Measurements from ENCODE around the gene PGLYRP3.

The PGLYRP3 gene, protein sequence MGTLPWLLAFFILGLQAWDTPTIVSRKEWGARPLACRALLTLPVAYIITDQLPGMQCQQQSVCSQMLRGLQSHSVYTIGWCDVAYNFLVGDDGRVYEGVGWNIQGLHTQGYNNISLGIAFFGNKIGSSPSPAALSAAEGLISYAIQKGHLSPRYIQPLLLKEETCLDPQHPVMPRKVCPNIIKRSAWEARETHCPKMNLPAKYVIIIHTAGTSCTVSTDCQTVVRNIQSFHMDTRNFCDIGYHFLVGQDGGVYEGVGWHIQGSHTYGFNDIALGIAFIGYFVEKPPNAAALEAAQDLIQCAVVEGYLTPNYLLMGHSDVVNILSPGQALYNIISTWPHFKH

GRCh38 chr1:153312570-153313186, at the start of gene PGLYRP3:
Gene PGLYRP3, minus strand, starts transcription at chr1:153312952. Its CDS starts 2,287 bp downstream, at chr1:153310665.
- DNase-seq (ENCODE audit: low read depth) = no peak

GRCh38 chr1:153362187-153362775, 49.5 kb upstream of the PGLYRP3 start:
- DNase-seq (ENCODE audit: low read depth) = no peak

- no peak for DNase-seq (ENCODE audit: low read depth)
Measured at GRCh38 chr1:153361480-153362109, 48.8 kb upstream of the PGLYRP3 start.

DNA sequence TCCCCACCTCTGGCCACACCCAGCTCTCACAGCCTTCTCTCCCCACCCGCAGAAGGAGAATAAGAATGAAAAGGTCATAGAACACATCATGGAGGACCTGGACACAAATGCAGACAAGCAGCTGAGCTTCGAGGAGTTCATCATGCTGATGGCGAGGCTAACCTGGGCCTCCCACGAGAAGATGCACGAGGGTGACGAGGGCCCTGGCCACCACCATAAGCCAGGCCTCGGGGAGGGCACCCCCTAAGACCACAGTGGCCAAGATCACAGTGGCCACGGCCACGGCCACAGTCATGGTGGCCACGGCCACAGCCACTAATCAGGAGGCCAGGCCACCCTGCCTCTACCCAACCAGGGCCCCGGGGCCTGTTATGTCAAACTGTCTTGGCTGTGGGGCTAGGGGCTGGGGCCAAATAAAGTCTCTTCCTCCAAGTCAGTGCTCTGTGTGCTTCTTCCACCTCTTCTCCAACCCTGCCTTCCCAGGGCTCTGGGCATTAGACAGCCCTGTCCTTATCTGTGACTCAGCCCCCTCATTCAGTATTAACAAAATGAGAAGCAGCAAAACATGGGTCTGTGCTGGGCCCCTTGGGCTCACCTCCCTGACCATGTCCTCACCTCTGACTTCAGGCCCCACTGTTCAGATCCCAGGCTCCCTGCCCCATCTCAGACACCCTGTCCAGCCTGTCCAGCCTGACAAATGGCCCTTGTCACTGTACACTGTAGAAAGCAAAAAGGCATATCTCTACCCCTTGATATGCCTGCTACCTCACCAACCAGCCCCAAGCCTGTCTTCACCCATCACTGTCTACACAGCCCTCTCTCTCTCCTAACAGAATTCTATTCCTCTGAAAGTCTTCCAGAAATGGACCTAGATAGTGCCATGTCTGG, 48.1 kb upstream of the PGLYRP3 start:
- DNase-seq (ENCODE audit: low read depth) = no peak

- no peak for DNase-seq (ENCODE audit: low read depth)
Measured at GRCh38 chr1:153360190-153360589, 47.4 kb upstream of the PGLYRP3 start.

GRCh38 chr1:153359241-153359640, 46.5 kb upstream of the PGLYRP3 start:
- DNase-seq (ENCODE audit: low read depth) = no peak

DNA sequence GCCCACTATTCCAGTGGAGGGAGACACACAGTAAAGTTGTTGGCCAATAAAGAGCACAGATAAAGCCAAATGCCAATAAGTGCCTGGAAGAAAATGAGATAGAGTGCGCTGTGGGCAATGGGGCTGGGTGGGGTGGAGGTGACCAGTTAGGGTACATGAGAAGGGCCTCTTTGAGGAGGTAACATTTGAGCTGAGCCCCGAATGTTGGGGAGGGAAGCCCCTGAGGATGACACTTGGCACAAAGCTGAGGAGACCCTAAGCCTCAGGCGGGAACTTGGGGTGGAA, 45.9 kb upstream of the PGLYRP3 start:
- DNase-seq (ENCODE audit: low read depth) = no peak

DNA sequence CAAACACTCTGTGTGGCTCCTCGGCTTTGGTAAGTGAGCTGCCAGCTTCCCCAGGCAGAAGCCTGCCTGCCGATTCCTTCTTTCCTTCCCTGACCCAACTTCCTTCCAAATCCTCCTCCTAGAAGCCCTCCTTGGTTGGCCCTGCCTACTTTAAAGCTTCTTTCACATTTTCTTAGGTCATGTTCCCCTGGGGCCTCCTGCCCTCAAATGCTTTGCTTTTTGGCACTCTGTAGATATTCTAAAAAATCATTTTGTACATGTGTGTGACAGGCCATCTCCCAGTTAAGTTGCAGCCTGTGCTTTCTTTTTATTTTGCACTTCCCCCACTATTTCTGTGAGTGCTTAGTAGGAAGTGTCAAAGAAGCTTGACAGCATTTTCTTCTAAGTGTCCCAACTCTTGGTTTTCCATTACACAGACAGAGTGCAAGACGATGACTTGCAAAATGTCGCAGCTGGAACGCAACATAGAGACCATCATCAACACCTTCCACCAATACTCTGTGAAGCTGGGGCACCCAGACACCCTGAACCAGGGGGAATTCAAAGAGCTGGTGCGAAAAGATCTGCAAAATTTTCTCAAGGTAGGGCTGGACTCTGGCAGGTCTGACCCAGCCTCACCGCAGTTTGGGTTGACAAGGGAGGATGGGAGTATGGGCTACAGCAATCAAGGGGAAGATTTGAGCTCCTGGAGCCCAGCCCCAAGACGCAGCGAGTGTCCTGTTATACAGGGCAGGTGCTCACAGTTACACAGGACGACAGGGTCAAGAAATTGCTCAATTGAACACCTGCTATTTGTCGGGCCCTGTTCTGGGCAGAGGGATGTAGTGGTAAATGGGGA, 45.3 kb upstream of the PGLYRP3 start, which contains the start of gene S100A9:
S100A9 (plus strand) TSS at position 2 of the 838 bp plus-strand sequence; CDS start at position 432, 430 bp downstream.
- no peak for DNase-seq (ENCODE audit: low read depth)

- no peak for DNase-seq (ENCODE audit: low read depth)
Measured at GRCh38 chr1:153357076-153357852, 44.5 kb upstream of the PGLYRP3 start.

DNA sequence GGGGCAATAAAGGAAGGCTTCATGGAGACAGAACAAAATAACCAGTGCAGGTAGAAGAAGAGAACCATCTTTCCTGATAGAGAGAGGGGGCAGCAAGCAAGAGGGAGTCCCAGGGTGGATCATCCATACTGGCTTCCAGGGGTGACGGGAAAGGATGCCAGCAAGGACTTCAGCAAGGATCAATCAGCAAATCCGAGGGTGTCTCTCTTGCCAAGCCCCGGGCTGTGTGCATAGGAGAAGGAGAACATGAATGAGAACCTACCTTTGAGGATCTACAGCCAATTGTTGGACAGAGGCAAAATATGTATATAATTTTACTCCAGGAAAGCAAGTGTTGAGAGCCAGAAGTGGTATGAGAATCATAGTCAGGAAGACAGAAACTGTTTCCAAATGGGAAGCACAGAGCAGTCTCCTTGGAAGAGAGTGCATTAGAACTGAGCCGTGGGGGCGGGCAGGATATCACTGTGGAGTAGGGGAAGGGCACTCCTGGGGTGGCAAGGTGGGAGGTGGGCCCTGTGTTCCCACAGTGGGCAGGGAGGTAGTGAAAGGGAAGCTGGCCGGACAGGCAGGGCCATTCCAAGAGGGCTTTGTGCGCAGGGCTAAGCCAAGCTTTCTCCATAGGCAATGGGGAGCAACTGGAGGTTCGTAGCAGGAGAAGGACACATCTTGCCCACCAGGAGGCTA, 43.8 kb upstream of the PGLYRP3 start:
- DNase-seq (ENCODE audit: low read depth) = no peak

DNA sequence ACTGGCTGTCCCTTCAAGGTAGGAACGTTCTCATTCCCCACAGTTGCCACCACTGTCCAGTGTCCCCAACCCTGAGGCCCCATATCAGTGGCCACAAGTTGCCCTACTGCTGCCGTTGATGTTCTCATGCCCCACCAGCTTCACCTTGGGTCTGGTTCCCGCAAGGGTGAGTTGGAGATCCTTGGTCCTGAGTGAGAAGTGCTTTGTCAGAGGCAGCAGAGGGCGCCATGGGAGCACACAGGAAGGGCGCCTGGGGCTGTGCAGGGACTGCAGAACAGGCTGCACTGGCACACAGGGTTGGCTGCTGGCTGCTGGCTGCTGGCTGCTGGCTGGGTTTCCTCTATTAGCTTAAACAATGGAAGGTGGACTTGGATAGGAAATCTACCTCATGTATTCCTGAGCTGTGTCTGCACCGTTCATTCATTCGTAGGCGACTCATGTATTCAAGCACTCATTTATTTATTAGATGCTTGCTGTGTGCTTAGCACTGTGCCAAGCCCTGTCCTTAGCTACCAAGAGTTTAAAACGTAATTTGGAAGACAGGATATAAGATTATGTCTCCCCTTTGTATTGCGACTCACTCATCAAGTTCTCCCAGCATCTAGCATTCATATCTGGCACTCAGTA, 42.8 kb upstream of the PGLYRP3 start:
- no peak for DNase-seq (ENCODE audit: low read depth)

- no peak for DNase-seq (ENCODE audit: low read depth)
Measured at GRCh38 chr1:153354515-153355193, 41.9 kb upstream of the PGLYRP3 start.

DNA sequence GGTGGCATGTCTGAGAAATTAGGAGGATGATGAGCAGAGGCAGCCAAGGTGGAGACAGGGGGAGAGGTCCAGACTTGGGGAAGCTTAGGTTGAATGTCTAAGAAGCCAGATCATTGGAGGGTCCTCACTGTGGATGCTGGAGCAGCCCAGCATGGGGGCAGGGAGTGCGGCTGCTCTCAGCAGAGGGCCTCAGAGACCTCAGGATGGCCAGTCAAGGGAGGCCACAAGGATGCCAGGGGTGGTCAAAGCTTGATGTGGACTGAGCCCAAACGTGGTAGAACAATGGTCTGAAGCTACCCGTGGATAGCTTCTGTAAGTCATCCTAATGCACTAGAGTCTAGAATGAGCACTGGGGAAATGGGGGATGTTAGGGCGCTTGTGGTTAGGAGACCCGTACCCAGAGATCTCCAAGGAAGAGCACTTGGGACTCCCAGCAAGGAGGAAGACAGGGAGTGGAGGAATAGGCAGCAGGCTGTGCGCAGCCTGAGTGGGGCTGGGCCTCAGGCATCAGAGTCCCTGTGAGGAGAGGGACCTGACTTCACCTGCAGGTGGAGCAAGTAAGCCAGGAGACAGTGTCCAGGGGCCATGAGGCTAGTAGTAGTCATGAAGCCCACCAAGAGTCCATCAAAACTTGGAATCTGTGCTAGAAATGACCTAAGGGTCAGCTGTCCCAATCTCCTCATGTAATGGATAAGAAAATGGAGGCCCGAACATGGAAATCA, 40.6 kb upstream of the PGLYRP3 start:
- no peak for DNase-seq (ENCODE audit: low read depth)

- peak; percentile 32 for DNase-seq (ENCODE audit: low read depth)
Measured at GRCh38 chr1:153352523-153352922, 39.8 kb upstream of the PGLYRP3 start.

DNA sequence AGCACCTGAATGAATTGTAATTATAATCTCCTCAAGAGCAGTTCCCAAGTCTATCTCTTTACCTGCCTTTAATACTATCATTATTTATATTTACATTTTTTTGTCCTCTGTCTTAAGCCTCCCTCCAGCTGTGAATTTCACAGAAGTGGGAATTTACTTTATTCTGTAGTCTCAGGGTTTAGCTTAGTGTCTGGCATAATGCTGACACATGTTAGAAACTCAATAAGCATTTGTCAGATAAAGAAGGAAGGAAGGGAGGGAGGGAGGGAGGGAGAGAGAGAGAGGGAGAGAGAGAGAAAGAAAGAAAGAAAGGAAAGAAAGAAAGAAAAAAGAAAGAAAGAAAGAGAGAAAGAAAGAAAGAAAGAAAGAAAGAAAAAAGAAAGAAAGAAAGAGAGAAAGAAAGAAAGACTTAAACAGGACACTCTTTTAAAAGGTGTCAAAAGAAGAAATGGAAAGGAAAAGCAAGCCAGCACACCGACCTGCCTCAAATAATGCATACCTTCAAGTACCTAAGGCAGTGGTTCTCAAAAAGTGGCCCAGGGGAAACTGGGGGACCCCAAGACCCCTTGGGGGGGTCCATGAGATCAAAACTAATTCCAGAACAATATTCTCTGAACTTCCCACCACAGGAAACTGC, 37.7 kb upstream of the PGLYRP3 start:
- DNase-seq (ENCODE audit: low read depth) = no peak

DNA sequence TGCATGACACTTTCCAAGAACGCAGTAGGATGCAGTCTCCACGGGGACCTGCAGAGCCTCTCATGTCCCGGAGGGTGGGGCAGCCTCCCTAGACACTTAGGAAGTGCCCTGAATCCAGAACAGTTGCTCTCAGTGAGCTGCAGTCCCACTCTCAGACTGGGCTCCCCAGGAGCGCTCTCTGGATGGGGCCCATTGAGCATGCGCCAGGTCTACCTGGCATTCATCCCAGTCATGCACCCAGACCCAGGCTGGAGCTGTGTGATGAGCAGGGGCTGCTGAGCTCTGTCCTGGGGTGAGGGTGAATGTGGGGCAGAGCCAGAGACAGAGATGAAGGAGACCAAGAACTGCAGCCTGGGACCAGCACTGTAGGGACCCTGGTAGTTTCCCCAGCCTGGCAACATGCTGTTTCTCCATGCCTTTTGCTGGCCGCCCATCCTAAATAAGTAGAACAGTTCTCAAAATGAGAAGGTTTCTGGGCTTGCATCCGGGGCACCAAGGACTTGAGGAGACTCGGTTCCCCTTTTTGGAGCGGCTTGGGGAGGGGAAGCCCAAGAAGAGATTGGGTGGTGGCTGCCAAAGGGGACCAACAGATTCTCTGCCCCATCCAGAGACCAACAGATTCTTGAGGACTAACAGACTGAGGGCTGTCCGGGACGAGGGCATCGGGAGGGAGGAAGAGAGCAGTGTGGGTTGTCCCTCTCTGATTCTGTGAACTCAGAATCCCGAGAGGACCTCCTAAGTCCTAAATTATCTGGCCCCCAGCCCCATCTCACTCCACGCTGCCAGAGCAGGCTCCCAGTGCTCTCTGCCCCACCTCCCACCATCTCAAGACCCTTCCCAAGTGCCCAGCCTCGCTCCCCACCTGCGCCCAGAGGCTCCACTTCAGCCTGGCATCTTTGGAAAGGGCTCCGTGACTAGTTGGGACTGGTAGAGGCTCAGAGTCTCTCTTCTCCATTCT, 36.9 kb upstream of the PGLYRP3 start:
- DNase-seq (ENCODE audit: low read depth) = no peak

Data from stimulated activated CD8-positive, alpha-beta memory T cell treated with anti-CD3 and anti-CD28 coated beads, Interleukin-7, amount 100 ng/mL, for 24 hours (primary cell).